GM21786 (cell line): ENCODE data around the gene SLC30A2.

Experiments
- ATAC-seq: cut with Tn5 transposase; IDR thresholded peaks from one replicate; pipeline ENCODE4 v1.9.1; 2021; ENCODE audit not compliant: unreplicated experiment

Gene SLC30A2

DNA sequence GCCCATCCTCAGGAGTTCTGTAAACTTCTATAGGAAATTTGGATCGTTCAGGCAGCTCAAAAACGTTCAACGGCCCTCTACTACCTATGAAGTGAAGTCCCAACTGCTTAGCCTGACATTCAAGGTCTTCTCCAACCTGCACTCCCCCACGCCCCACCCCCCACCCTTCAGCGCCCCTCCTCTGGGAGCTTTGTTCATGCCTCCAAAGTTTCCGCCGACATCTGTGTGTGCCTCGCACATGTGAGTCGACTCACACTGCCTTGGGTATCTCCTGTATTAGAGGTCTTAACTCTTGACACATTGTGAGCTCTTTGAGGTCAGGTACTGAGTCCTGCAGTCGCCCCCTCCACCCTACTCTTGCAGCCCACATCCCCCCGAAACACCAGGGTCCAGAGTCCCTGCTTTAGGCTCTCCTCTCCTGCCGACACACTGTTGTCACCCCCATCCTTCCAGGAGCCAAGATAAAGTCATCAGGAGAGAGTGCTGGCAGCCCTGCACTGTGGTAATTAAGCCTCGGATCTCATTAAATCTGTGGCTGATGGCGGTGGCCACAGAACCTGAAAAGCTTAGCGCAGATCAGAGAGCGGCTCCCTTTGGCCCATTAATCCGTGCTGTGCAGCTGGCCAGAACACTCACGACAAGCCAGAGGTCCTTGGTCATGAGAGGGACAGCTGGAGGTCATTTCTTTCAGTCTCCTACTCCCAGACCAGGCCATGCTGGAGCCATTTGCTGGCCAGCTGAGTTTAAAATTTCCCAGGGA is 46.7 kb downstream of the SLC30A2 start:
- ATAC-seq: no peak

- peak; percentile 97 for ATAC-seq
These were observed 47.8 kb downstream of the SLC30A2 start, which contains the start of gene PAFAH2 for GRCh38 chr1:25997828-25998761. Gene PAFAH2 (minus strand): TSS chr1:25998063. CDS start chr1:25990816, 7,247 bp downstream.

GRCh38 chr1:25996966-25997827 is 48.7 kb downstream of the SLC30A2 start:
- ATAC-seq: no peak

GRCh38 chr1:25994402-25995150 is 51.3 kb downstream of the SLC30A2 start:
- no peak for ATAC-seq

GRCh38 chr1:25993197-25993951 is 52.5 kb downstream of the SLC30A2 start:
- no peak for ATAC-seq

DNA sequence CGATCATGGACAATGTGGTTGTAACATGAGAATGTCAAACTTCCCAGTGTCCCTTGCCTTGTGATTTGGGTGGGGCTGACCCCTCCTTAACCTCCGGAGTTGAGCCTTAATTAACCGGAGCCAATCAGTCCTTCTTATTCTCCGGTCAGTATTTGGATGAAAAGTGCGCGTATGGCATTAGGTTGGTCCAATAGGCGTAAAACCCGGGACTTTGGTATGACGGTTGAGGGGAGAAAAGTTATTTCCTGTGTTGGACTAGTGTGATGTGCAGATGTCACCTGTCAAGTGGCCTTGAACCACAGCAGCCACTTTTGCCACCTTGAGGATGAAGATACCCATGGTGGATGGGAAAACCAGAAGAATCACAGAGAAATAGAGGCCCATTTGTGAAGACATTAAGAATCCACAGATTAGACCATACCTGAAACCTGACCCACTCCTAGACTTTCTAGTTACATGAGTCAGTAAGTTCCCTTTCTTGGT is 53.2 kb downstream of the SLC30A2 start:
- ATAC-seq: no peak

DNA sequence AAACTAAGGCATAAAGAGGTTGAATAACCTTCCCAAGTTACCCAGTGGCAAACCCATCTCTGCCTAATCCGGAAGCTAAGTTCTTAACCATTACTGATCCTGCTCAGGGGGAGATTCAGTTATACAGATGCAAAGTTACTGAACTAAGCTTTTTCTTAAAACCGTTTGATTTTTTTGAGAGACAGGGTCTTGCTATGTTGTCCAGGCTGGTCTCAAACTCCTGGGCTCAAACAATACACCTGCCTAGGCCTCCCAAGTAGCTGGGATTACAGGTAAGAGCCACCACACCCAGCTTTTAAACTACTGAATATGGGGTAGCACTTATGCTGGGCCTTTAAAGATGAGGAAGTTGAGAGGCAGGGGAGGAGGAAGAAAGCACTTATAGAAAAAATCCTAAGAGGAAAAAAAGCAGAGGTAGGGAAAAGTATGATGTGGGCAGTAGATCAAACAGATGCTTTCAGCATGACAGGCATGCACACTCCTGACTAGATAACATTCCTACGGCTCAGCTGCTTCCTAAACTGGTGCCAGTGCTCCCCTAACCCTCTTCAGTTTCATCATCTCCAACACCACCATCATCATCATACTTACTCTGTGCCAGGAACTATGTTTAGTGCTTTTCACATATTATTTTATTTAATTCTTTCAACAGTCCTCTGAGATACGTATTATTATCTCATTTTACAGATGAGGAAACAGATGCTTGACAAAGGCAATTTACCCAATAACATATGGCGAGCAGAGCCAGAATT is 53.8 kb downstream of the SLC30A2 start:
- ATAC-seq: no peak

DNA sequence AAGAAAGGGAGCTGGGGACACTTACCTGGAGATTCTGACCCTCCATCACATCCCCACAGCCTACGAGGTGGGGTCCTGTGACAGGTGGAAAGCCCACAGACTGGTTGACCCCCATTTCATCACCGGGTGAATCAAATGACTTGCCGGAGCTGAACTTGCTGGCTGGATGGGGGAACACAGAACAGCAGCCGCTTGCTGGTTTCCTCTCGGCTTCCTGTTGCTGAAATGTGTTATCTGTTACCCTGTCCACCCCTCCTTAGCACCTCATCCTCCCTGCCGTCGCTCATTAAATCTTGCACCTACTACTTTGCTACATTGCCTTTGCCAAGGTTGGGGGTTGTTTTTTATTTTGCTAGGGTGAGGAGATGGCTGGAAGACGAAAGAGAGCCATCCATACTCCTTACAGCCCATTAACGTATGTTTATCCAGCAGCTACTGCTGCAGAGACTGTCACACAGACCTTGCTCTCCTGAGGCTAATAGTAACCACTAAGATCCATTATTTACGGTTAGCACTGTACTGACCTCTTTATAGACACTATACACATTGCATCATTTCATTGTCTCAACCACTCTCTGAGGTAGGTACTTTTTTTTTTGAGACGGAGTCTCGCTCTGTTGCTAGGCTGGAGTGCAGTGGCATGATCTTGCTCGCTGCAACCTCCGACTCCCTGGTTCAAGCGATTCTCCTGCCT is 55.1 kb downstream of the SLC30A2 start:
- ATAC-seq: no peak

DNA sequence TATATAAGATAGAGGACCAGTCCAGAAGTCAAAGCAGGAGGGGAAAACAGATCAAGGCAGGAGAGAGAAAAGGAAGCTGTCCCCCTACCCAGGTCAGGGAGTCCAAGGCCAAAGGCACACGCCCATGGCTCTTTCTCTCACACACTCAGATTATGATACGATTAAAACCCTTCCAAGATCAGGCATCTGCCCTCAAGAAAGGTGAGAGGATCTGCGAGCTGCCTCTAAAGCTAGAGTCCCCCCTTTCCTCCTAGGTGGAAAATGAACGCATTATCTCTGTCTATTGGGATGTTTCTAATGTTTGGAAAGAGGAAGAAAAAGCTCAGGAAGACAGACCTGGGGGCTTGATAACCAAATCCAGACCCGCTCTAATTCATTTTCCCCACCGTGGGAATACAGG is 55.7 kb downstream of the SLC30A2 start:
- ATAC-seq: no peak

- ATAC-seq: no peak
These were observed 56.3 kb downstream of the SLC30A2 start for GRCh38 chr1:25989440-25990234.

DNA sequence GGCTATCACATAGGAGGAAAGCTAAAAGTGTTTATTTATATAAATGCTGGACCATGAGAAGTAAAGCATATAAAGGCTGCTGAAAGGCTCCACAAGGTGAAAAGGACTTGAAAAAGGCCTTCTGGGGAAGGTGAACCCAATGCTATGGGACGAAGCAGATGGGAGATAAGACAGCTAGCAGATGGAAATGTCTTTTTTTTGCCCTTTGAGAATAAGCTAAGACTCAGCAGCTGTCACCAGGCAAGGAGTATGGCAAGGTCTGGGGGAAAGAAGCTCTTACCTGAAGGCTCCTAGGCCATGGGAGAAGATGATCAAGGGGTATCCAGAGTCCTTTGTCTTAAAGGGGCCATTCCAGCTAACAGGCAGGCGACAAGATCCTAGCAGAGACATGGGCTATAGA is 58.0 kb downstream of the SLC30A2 start:
- no peak for ATAC-seq
